GM18505 (cell line): ENCODE results near the gene RHBDL1.

Experiments
- ATAC-seq: cut with Tn5 transposase; IDR thresholded peaks from one replicate; pipeline ENCODE4 v1.9.1; 2021; ENCODE audit not compliant: unreplicated experiment
- POLR2A ChIP-seq: IDR thresholded peaks from 4 replicates; pipeline ENCODE4 v1.6.1; 2011; ENCODE audit warnings: borderline replicate concordance; ENCODE audit not compliant: insufficient read depth, insufficient read length; ENCODE audit errors: extremely low read depth

RHBDL1 gene

DNA sequence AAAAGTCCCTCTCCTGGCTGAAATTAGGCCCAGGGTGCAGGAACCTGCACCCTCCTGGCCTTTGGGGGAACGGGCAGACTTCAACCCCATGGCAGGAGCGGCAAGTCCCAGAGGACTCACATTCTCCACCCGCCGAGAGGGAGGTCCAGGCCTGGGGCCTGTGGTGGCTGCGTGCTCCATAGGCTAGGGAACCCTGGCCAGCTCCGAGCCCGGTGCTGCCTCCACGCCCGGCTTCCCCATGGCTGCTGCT, 50.6 kb downstream of the RHBDL1 start:
- no peak for ATAC-seq
- TF ChIP-seq POLR2A, result no peak

DNA sequence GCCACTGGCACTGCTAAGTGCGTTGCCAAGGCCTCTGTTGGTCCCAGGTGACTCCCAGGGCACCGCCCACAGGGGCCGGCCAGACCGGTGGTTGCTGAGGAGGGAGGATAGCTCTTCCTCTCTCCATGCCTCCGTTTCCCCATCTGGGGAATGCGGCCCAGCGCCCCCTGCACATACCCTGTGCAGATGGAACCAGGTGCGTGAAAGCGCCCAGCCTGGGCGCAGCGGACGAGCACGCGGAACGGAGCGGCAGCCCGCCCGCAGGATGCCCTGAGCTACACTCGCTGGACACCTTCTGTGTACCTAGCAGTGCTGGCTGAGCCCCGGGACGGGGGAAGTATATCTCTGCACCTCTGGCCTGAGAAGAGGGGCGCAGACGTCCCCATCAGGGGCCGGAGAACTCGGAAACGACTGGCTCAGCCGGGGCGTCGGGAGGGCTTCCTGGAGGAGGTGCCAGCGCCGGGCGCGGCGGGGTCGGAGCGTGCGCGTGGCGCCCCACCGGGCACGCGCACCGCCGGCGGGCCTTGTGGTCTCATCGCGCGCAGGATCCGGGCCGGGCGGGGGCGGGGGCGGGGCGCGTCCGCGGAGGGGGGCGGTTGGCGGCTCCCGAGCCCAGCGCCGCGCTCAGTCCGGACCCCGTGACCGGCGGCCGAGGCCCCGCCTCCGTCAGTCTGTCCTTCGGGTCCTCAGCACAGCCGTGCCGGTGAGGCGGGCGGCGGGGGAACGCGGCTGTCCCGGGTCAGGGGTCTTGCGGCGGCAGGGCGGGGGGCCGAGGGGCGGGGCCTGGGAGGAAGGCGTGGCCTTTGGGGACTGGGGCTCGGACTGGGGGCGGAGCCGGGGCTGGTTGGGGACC, 51.2 kb downstream of the RHBDL1 start, which contains the start of the genes CCDC78 and HAGHL:
TSS of gene CCDC78 (minus strand) at position 6 of the 853 bp plus-strand sequence. CDS start 76 bp downstream, outside the sequence.
TSS of gene HAGHL (plus strand) at position 669 of the 853 bp plus-strand sequence. CDS start 404 bp downstream, outside the sequence.
- TF ChIP-seq POLR2A, result peak; percentile 22
- ATAC-seq, result no peak

DNA sequence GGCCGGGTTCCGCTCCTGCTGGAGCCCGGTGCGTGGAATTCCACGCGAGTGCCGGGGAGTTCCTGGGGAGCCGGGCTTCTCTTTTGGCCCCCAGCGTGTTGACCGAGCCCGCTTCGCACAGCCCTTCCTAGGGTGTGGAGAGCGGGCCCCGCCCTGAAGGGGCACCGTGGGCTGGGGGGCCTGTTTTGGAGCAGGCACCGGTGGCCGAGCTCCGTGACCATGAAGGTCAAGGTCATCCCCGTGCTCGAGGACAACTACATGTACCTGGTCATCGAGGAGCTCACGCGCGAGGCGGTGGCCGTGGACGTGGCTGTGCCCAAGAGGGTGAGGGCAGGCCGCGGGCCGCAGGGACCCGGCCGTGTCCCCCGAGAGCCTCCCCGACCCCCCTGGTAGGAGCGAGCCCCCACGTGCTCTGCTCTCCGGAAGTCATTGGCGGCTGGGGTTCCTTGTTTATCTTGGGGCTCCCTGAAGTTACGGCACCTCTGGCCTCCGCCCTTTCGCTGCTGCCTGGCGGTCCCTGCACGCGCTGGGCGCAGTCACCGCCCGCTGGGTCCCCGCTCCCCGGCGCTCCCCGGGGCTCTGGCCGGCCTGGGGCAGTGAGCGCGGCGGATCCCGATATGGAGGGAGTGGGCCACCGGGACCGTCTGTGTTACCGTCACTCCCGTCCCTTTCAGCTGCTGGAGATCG, 52.0 kb downstream of the RHBDL1 start:
- no peak for ATAC-seq
- no peak for TF ChIP-seq POLR2A
